HG03103 (cell line): ENCODE results near the gene RNF166.
"Not testable (repeated sequence)": the region's sequence is repeated elsewhere in the genome, so short reads cannot be mapped to it uniquely, and the experiment has no call there.

ENCODE experiments used
- ATAC-seq: cut with Tn5 transposase; IDR thresholded peaks from one replicate; pipeline ENCODE4 v1.9.1; 2021; ENCODE audit warnings: low read depth; ENCODE audit not compliant: unreplicated experiment

RNF166 gene

GRCh38 chr16:88680554-88681083 is 25.6 kb downstream of the RNF166 start:
- ATAC-seq, result no peak

- no peak for ATAC-seq
Observed at GRCh38 chr16:88678224-88678979, 27.8 kb downstream of the RNF166 start.

GRCh38 chr16:88677721-88678120 is 28.5 kb downstream of the RNF166 start:
- no peak for ATAC-seq

GRCh38 chr16:88676502-88677242 is 29.5 kb downstream of the RNF166 start:
- no peak for ATAC-seq

- ATAC-seq, result no peak
Observed at GRCh38 chr16:88673716-88674379, 32.4 kb downstream of the RNF166 start.

- no peak for ATAC-seq
Observed at GRCh38 chr16:88672776-88673175, 33.4 kb downstream of the RNF166 start.

GRCh38 chr16:88671806-88672205 is 34.4 kb downstream of the RNF166 start:
- no peak for ATAC-seq

- ATAC-seq, result no peak
Observed at GRCh38 chr16:88669980-88670379, 36.2 kb downstream of the RNF166 start.

- ATAC-seq, result not testable (repeated sequence)
Observed at GRCh38 chr16:88669493-88669892, 36.7 kb downstream of the RNF166 start.

GRCh38 chr16:88667461-88667860 is 38.7 kb downstream of the RNF166 start:
- no peak for ATAC-seq

GRCh38 chr16:88665570-88665969 is 40.6 kb downstream of the RNF166 start:
- no peak for ATAC-seq

GRCh38 chr16:88665148-88665547 is 41.1 kb downstream of the RNF166 start:
- ATAC-seq, result no peak

- peak; percentile 90 for ATAC-seq
Observed at GRCh38 chr16:88662843-88663606, 43.2 kb downstream of the RNF166 start, which contains the start of gene MVD. MVD (minus strand) TSS chr16:88663091; CDS start chr16:88663080, 11 bp downstream.

GRCh38 chr16:88662222-88662842 is 43.9 kb downstream of the RNF166 start:
- ATAC-seq, result no peak

- no peak for ATAC-seq
Observed at GRCh38 chr16:88661468-88661867, 44.7 kb downstream of the RNF166 start.

GRCh38 chr16:88659160-88659559 is 47.0 kb downstream of the RNF166 start:
- ATAC-seq, result no peak

- ATAC-seq, result no peak
Observed at GRCh38 chr16:88658714-88659113, 47.5 kb downstream of the RNF166 start.

GRCh38 chr16:88657371-88657770 is 48.8 kb downstream of the RNF166 start:
- no peak for ATAC-seq

- ATAC-seq, result no peak
Observed at GRCh38 chr16:88656291-88656980, 49.8 kb downstream of the RNF166 start.
